Kidney capillary endothelial cell (primary cell): ENCODE results near the gene ARHGAP33.
"Not testable (repeated sequence)": the region's sequence is repeated elsewhere in the genome, so short reads cannot be mapped to it uniquely, and the experiment has no call there.

ENCODE experiments used
- DNase-seq: peaks from one replicate; pipeline ENCODE4 v3.0.0-alpha.2; 2018; ENCODE audit warnings: low spot score

ARHGAP33 gene

GRCh38 chr19:35833972-35834371 lies 58.6 kb downstream of the ARHGAP33 start:
- no peak for DNase-seq

- DNase-seq: not testable (repeated sequence)
These were observed 60.7 kb downstream of the ARHGAP33 start for GRCh38 chr19:35836096-35836495.
